SK-N-MC (cell line): ENCODE results near the gene TTLL6.

Experiments used
- EZH2 ChIP-seq: fragments of 200-600 bp; sonication (generic); IDR thresholded peaks from one replicate; pipeline ENCODE4 v1.6.1; 2017; ENCODE audit warnings: antibody characterized with exemption
- FOXP2 ChIP-seq: optimal IDR thresholded peaks from 2 replicates; pipeline ENCODE3; 2011; ENCODE audit warnings: mild to moderate bottlenecking, moderate library complexity; ENCODE audit not compliant: insufficient read depth; ENCODE audit errors: extremely low read length, control extremely low read depth
- POLR2AphosphoS5 ChIP-seq: IDR thresholded peaks from 2 replicates; pipeline ENCODE4 v1.6.1; 2012; ENCODE audit warnings: mild to moderate bottlenecking, low read depth, low read length, borderline replicate concordance

DNA sequence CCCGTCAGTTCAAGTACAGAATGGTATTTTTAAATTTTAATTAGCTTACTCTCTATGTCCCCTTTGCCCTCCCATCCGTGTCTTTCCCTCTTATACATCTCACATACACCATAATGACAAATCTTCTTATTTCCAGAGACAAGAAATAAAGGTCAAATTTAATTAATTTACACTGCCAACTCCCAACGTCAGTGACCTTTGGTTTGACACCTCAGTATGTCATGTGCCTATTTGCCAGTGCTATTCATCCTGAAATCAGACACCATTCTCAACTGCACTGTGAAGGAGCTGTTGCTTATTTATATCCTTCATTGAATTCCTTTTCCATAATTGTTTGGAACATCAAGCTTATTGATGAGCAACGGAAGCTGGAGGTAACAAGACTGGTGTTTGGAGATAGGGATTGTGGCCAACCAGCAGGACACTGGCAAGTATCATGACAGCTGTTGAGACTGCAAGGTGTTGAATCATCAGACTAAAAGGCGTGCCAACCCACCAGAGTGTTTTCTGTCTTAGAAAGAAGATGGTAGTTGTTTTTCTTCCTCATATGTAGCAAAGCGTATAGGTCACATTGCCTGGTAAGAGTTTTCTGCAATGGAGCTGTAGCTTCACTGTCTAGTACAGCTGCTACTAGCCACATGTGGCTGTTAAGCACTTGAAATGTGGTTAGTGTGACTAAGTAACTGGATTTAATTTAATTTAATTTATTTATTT is 26.3 kb upstream of the TTLL6 start:
- no peak for TF ChIP-seq EZH2
- TF ChIP-seq POLR2AphosphoS5: no peak
- no peak for TF ChIP-seq FOXP2
